Ectodermal cell (in vitro differentiated cells): ENCODE data around the gene PLXNC1.

Experiments used
- H3K27ac ChIP-seq: 2 replicates; pipeline ENCODE4 v1.7.0; 2013; ENCODE audit warnings: mild to moderate bottlenecking, low read depth, low read length; ENCODE audit not compliant: insufficient read depth, poor library complexity, severe bottlenecking
- H3K27me3 ChIP-seq: 2 replicates; pipeline ENCODE4 v1.7.0; 2013; ENCODE audit warnings: mild to moderate bottlenecking, low read length; ENCODE audit not compliant: insufficient read depth, control insufficient read depth, poor library complexity, severe bottlenecking
- H3K36me3 ChIP-seq: one replicate; pipeline ENCODE4 v1.7.0; 2013; ENCODE audit warnings: low read length; ENCODE audit not compliant: control insufficient read depth, insufficient read depth
- H3K4me1 ChIP-seq: one replicate; pipeline ENCODE4 v1.7.0; 2013; ENCODE audit warnings: low read length; ENCODE audit not compliant: control insufficient read depth, insufficient read depth
- H3K4me3 ChIP-seq: 2 replicates; pipeline ENCODE4 v1.7.0; 2013; ENCODE audit warnings: low read depth, low read length, control low read depth; ENCODE audit not compliant: insufficient read depth
- H3K9me3 ChIP-seq: 2 replicates; pipeline ENCODE4 v1.7.0; 2013; ENCODE audit warnings: mild to moderate bottlenecking, low read length, moderate library complexity; ENCODE audit not compliant: control insufficient read depth
- WGBS, 2 experiments: methylation state at CpG; one replicate each; pipeline ENCODE4 v1.1.7; 2013; ENCODE audit warnings: missing lambda C conversion rate in 2 of 2; 5-methylcytosine and 5-hydroxymethylcytosine counted together

PLXNC1 gene

GRCh38 chr12:94169966-94170689, 21.8 kb downstream of the PLXNC1 start:
- peaks cover 4% of the 10 kb centered on the region for H3K4me1 ChIP-seq
- H3K9me3 ChIP-seq, result no peaks in the 10 kb centered on the region
- no peak overlapping the region for H3K27ac ChIP-seq
- peaks cover 74% of the 10 kb centered on the region for H3K27me3 ChIP-seq
- H3K36me3 ChIP-seq, result no peaks in the 10 kb centered on the region
- no peak overlapping the region for H3K4me3 ChIP-seq
- WGBS, 2 experiments, result 85% methylated on average over 6 of the region's 6 CpGs

GRCh38 chr12:94170690-94171594, 22.6 kb downstream of the PLXNC1 start:
- WGBS, 2 experiments, result 52 to 54% methylated on average over 14 of the region's 14 CpGs
- H3K27ac ChIP-seq, result no peak overlapping the region
- H3K36me3 ChIP-seq, result no peaks in the 10 kb centered on the region
- no peak overlapping the region for H3K4me3 ChIP-seq
- no peaks in the 10 kb centered on the region for H3K9me3 ChIP-seq
- no peaks in the 10 kb centered on the region for H3K4me1 ChIP-seq
- H3K27me3 ChIP-seq, result peaks cover 69% of the 10 kb centered on the region

DNA sequence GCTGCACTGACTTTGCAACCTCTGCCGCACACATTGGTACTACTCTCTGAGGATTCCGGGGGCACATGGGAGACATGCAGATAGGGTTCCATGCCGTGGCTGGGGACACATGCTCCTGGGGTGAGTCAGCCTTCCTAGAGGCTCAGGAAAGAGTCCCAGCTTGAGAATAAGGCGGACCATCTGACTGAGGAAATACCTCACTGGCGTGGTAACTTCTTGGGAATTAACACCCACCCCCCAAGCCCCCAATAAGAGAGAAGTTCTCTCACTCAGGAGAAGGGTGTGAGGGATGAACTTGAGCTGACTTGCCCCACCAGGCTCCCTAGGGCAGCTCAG, 23.2 kb downstream of the PLXNC1 start:
- no peaks in the 10 kb centered on the region for H3K4me1 ChIP-seq
- WGBS, 2 experiments, result 87 to 92% methylated on average over 5 of the region's 5 CpGs
- H3K27ac ChIP-seq, result no peak overlapping the region
- H3K4me3 ChIP-seq, result no peak overlapping the region
- H3K36me3 ChIP-seq, result no peaks in the 10 kb centered on the region
- H3K27me3 ChIP-seq, result peaks cover 69% of the 10 kb centered on the region
- H3K9me3 ChIP-seq, result no peaks in the 10 kb centered on the region

GRCh38 chr12:94172031-94172430, 23.7 kb downstream of the PLXNC1 start:
- H3K27ac ChIP-seq, result no peak overlapping the region
- no peaks in the 10 kb centered on the region for H3K4me1 ChIP-seq
- 64 to 67% methylated on average over 5 of the region's 5 CpGs for WGBS, 2 experiments
- no peaks in the 10 kb centered on the region for H3K9me3 ChIP-seq
- no peaks in the 10 kb centered on the region for H3K36me3 ChIP-seq
- H3K4me3 ChIP-seq, result no peak overlapping the region
- H3K27me3 ChIP-seq, result peaks cover 68% of the 10 kb centered on the region

DNA sequence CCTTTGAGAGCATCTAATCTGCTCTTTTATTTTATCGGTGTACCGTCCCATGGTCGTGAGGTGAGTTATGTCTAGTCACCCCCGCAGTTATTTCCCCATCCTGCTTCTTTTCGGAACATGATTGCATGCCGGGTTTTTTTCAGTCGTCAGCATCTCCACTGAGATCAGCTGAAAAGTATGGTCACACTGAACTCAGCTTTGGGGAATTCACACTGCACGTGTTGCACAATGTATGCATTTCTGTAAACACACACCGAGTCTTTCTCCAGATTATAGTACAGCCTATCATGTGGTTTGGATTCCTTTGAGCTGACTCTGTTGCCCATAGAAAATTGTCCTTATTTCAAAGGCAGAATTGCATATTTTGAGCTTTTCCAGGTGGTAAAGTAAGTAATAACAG, 24.6 kb downstream of the PLXNC1 start:
- H3K9me3 ChIP-seq, result no peaks in the 10 kb centered on the region
- no peaks in the 10 kb centered on the region for H3K4me1 ChIP-seq
- H3K27me3 ChIP-seq, result peaks cover 59% of the 10 kb centered on the region
- no peaks in the 10 kb centered on the region for H3K36me3 ChIP-seq
- WGBS, 2 experiments, result 90% methylated on average over 9 of the region's 9 CpGs
- no peak overlapping the region for H3K4me3 ChIP-seq
- H3K27ac ChIP-seq, result no peak overlapping the region

GRCh38 chr12:94173660-94174265, 25.4 kb downstream of the PLXNC1 start:
- H3K9me3 ChIP-seq, result no peaks in the 10 kb centered on the region
- no peak overlapping the region for H3K27ac ChIP-seq
- H3K4me3 ChIP-seq, result no peak overlapping the region
- H3K27me3 ChIP-seq, result peaks cover 51% of the 10 kb centered on the region
- WGBS, 2 experiments, result 89 to 90% methylated on average over 7 of the region's 7 CpGs
- H3K36me3 ChIP-seq, result no peaks in the 10 kb centered on the region
- no peaks in the 10 kb centered on the region for H3K4me1 ChIP-seq

GRCh38 chr12:94174576-94174975, 26.2 kb downstream of the PLXNC1 start:
- Histone ChIP-seq H3K27me3 (peaks cover 43% of the 10 kb centered on the region), H3K27ac (no peak overlapping the region), H3K4me3 (no peak overlapping the region), H3K9me3 (no peaks in the 10 kb centered on the region), H3K36me3 (no peaks in the 10 kb centered on the region), H3K4me1 (no peaks in the 10 kb centered on the region)
- WGBS, 2 experiments, result 86 to 89% methylated on average over 1 of the region's 1 CpG

- no peak overlapping the region for H3K27ac ChIP-seq
- H3K4me3 ChIP-seq, result no peak overlapping the region
- 80 to 83% methylated on average over 10 of the region's 10 CpGs for WGBS, 2 experiments
These were observed 27.6 kb downstream of the PLXNC1 start for GRCh38 chr12:94175763-94176668.

GRCh38 chr12:94178054-94178453, 29.7 kb downstream of the PLXNC1 start:
- Histone ChIP-seq H3K4me1 (no peaks in the 10 kb centered on the region), H3K27ac (no peak overlapping the region), H3K36me3 (no peaks in the 10 kb centered on the region), H3K9me3 (no peaks in the 10 kb centered on the region), H3K27me3 (peaks cover 15% of the 10 kb centered on the region), H3K4me3 (no peak overlapping the region)

More at GRCh38 chr12:94175763-94176668, 27.6 kb downstream of the PLXNC1 start:
- no peaks in the 10 kb centered on the region for H3K36me3 ChIP-seq
- no peaks in the 10 kb centered on the region for H3K9me3 ChIP-seq
- peaks cover 29% of the 10 kb centered on the region for H3K27me3 ChIP-seq
- no peaks in the 10 kb centered on the region for H3K4me1 ChIP-seq
